HG02571 (cell line): ENCODE results near the gene STK32B.
"Not testable (repeated sequence)": the region's sequence is repeated elsewhere in the genome, so short reads cannot be mapped to it uniquely, and the experiment has no call there.

Source experiments
- ATAC-seq: cut with Tn5 transposase; IDR thresholded peaks from one replicate; pipeline ENCODE4 v1.9.1; 2021; ENCODE audit warnings: mild to moderate bottlenecking, moderate library complexity; ENCODE audit not compliant: unreplicated experiment

Gene STK32B

DNA sequence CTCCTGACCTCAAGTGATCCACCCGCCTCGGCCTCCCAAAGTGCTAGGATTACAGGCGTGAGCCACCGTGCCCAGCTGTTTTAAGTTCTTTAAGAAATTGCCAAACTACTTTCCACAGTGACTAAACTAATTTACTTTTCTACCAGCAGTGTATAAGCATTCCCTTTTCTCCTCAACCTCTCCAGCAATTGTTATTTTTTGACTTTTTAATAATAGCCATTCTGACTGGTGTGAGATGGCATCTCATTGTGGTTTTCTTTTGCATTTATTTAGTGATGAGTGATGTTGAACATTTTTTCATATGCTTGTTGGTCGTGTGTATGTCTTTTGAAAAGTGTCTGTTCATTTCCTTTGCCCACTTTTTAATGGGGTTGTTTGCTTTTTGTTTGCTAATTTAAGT is 199.3 kb downstream of the STK32B start:
- ATAC-seq: not testable (repeated sequence)

DNA sequence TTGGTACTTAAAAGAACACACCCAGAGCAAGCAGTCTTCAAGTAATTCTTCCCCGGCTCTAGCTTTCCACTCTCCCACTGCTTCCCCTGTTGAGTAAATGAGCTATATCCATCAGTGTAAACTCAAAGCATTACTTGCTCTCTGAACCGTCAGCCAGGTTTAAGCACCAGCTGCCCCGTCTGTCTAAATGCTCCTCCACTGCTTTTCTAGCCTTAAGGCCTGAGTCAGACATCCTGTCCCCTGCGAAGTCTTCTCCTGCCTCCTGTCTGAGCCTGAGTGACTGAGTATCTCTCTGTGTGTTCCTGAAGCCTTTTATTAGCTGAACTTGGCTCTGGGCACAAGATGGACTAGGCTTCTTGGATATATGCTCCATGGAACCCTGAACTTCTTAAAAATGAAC is 205.1 kb downstream of the STK32B start:
- ATAC-seq: no peak

DNA sequence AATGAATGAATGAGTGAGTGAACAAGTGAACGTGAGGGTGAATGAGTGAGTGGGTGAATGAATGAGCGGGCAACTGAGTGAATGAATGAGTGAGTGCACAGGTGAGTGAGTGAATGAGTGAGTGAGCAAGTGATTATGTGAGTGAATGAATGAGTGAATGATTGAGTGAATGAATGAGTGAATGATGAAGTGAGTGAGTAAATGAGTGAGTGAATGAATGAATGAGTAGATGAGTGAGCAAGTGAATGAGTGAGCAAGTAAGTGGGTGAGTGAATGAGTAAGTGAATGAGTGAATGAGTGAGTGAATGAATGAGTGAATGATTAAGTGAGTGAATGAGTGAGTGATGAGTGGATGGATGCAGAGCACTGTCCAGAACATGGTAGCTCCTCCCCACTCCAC is 205.8 kb downstream of the STK32B start:
- ATAC-seq: no peak

DNA sequence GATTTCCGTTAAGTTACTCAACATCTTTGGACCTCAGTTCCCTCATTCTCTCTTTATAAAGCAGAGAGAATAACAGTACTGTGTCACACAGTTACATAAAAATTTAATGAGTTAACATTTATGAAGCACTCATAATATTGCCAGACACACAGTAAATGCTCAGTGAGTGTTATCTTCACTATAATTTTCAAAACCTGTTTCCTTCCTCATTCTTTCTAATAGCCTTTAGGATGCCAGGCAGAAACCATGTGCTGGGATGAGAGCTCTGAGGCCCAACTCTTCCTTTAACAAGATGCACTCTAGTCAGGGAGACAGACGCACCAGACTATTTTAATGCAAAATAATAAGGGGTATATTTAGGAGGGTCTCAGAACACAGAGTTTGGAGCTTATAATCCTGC is 208.2 kb downstream of the STK32B start:
- no peak for ATAC-seq

DNA sequence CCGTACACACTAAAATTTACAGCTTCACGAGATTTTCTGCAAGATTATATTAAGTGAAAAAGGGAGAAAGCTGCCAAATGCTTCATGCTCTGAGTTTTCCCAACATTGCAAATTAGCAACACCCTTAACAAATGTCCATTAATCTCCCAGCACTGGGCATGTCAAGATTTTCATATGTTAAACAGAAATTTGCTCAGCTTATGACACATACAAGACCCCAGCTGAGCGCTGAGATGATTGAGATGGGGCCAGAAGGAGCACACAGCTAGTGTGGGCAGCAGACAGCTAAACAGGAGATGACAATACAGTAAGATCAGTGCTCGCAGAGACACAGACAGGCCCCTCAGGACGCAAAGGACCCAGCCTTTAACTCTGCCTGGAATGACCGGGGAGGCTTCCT is 208.8 kb downstream of the STK32B start:
- ATAC-seq: no peak

DNA sequence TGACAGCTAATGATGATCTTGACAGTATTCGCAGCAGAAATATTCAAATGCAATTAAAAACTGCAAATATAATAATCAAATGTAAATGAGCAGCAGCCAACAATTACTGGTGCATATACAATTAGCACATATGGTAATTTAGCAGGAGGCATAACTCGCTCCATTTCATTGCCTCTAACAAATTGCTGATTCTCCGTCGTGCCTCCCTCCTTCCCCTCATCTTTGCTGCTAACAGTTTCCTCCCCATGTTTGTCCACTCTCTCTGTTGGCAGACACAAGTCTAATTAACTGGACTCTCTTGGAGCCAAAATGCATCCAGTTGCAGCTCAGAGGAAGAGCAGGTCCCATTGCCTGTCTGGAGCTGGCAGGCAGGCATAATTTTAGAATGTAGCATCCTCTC is 210.6 kb downstream of the STK32B start:
- ATAC-seq: no peak

DNA sequence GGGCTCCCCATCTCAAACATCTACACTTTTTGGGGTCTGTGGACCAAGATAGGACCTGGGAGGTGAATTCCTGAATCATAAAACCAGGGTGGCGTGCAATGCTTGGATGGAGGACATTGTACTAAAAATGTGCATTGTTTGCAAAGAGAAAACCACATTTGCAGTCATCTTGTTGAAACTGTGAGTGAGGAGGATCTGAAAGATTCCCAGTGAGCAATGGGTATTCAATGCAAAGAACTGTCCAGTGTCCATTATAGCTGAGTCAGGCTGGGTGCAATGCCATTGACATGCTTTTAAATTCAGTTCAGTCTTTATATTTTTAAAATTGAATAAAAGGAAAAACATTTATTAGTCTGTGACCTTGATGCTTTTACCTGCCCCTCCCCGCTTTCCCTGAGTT is 215.7 kb downstream of the STK32B start:
- no peak for ATAC-seq

DNA sequence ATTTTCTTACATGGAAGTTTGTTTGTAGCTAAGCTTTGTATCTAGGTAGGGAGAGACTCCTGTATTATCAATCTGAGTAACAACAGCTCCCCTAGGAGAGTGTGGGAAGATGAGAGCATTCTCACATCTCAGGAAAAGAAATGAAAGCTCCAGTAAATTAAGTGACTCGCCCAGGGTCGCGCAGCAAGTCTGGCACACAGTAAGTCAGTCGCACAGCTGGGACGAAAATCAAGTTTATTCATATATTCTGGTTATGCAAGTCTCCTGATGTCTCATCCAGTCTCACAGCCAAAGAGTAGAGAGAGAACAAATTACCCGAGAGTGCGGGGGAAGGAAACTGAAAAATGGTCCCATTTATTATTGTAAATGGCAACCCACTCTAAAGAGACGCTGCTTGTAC is 216.1 kb downstream of the STK32B start:
- ATAC-seq: no peak

DNA sequence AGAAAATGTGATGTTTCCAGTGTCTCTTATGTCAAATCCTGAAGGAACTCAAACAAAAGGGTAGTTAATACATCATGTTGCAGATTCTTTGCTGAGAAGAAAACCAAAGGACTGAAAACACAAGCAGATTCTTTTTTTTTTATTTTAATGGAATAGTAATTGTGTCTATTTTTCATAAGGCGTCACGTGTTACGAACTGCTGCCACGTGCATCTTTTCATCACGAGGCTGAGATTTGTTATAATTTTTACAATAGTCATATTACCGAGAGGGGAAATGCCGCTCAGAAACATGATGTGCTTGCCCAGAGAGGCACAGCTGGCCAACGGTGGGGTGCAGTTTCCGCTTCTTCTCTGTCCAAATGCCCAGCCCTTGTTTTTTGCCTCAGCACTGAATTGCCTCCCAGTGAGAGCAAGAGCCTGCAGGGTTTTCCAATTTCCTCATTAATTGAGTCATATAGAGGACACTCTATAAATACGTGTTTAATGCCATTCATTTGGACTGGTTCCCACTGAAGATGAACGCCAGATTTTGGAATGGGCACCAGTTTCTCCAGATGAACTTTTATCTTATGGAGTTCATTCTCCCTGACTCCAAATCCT is 225.3 kb downstream of the STK32B start:
- ATAC-seq: no peak

DNA sequence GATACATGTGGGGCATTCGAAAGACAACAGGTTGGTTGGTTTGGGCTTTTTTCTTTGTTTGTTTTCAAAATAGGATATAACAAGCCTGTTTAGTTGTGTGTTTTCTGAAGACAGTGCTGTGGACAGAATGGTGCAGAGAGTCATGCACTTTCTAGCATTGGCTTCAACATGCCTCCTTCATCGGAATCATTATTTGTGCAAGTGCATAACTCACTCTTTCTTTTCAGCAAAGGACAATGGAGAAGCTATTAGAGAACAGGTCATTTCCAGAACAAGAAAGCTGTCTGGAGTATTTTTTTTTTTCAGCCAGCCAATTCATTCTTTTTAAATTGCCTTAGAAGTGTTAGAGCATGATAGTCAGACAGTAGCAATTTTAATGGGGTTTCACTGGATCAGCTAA is 225.8 kb downstream of the STK32B start:
- no peak for ATAC-seq

DNA sequence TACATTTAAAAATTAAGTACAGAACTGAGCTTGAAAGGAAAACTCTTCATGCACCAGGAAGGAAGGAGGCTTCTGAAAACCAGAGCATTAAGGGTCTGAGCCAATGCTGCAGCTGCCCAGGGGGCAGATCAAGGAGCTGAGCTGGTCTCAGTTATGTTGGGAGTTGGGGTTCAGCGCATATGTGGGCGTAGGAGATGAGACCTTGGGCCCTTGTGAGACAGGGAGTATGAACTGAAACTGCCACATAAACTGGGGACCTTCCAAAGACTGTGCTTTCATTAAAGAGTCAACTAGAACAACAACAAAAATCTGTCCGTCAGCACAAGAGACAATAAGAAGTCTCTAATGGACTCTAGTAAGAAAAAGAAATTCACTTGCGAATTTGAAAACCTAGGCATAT is 226.9 kb downstream of the STK32B start:
- ATAC-seq: no peak

DNA sequence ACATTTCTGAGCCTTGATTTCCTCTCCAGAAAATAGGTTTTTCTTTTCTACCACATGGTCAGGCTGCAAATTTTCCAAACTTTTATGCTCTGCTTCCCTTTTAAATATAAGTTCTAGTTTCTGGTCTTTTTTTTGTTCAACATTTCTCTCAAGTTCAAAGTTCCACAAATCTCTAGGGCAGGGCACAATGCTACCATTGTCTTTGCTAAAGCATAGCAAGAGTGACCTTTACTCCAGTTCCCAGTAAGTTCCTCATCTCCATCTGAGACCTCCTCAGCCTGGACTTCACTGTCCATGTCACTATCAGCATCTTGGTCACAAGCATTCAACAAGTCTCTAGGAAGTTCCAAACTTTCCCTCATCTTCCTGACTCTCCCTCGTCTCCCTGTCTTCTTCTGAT is 228.8 kb downstream of the STK32B start:
- ATAC-seq: not testable (repeated sequence)

DNA sequence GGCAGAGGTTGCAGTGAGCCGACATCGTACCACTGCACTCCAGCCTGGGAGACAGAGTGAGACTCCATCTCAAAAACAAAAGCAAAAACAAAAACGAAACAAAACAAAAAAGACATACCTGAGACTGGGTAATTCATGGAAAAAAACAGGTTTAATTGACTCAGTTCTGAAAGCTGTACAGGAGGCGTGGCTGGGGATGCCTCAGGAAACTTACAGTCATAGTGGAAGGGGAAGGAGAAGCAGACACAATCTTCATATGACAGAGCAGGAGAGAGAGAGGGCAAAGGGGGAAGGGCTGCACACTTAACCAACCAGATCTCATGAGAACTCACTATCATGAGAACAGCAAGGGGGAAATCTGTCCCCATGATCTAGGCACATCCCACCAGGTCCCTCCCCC is 229.5 kb downstream of the STK32B start:
- ATAC-seq: no peak

DNA sequence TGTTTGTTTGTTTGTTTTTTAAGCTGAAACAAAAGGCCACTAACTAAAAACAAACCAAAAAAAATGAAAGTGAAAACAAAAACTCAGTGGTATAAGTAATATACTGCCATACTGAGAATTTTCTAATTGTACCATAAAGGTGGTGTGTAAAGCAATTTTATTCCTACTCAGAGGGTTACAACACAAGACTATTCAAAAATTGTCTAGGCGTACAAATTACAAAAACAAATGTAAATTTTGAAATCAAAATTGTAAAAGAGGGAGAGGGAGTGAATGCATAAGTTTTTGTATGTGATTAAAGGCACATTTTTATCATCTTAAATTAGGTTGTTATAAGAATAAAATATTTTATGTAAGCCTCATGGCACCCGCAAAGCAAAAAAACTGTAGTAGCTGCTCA is 232.6 kb downstream of the STK32B start:
- ATAC-seq: no peak

DNA sequence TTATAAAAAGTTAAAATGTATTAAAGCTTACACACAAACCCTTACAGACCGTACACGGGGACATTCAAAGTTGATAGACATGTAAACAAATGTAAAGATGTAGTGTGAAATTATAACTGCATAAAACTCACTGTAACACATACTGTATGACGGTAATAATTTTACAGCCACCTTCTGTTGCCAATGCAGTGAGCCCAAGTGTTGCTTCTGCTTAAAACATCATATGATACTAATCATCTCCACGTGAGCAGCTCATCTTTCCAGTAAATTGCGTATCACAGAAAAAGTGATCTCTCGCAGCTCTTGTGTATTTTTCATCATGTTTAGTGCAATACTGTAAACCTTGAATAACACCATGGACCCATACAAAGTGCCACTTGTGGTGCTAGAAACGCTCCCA is 233.2 kb downstream of the STK32B start:
- ATAC-seq: no peak

DNA sequence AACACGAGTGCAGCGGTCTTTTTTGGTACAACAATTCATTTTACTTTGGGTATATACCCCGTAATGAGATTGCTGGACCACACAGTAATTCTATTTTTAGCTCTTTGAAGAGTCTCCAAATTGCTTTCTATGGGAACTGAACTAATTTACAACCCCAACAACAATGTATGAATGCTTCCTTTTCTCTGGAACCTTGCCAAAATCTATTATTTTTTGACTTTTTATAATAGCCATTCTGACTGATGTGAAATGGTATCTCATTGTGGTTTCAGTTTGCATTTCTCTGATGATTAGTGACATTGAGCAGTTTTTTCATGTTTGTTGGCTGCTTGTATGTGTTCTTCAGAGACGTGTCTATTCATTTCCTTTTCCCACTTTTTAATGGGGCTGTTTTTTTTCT is 240.8 kb downstream of the STK32B start:
- ATAC-seq: no peak

DNA sequence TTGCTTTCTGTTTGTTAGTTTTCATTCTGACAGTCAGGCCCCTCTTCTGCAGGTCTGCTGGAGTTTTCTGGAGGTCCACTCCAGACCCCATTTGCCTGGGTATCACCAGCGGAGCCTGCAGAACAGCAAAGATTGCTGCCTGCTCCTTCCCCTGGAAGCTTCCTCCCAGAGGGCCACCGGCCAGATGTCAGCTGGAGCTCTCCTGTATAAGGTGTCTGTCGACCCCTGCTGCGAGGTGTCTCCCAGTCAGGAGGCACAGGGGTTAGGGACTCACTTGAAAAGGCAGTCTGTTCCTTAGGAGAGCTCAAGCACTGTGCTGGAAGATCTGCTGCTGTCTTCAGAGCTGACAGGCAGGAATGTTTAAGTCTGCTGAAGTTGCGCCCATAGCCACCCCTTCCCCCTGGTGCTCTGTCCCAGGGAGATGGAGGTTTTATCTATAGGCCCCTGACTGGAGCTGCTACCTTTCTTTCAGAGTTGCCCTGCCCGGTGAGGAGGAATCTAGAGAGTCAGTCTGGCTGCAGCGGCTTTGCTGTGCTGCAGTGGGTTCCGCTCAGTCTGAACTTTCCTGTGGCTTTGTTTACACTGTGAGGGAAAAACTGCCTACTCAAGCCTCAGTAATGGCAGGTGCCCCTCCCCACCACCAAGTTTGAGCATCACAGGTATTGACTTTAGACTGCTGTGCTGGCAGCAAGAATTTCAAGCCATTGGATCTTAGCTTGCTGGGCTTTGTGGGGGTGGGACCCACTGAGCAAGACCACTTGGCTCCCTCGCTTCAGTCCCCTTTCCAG is 246.9 kb downstream of the STK32B start:
- ATAC-seq: not testable (repeated sequence)

DNA sequence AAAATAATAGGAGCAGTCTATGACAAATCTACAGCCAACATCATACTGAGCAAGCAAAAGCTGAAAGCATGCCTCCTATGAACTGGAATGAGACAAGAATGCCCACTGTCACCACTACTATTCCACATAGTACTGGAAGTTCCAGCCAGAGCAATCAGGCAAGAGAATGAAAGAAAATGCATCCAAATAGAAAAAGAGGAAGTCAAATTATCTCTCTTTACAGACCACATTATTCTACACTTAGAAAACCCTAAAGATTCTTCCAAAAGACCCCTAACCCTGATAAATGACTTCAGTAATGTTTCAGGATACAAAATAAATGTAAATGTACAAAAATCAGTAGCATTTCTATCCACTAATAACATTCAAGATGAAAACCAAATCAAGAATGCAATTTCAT is 249.0 kb downstream of the STK32B start:
- no peak for ATAC-seq

DNA sequence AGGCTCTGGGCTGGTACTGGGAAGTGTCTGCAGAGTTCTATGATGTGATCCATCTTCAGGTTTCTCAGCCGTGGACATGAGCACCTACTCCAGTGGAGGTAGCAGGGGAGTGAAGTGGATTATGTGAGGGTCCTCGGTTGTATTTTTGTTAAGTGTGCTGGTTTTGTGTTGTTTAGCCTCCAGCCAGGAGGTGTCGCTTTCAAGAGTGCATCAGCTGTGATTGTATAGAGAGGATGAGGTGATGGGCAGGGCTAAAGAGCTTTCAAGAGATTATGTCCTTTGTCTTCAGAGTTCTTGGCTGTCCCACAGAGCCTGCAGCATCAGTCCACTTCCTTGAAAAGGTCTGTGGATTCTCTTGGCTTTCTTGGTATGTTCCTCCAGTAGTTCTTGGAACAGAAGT is 256.6 kb downstream of the STK32B start:
- no peak for ATAC-seq

DNA sequence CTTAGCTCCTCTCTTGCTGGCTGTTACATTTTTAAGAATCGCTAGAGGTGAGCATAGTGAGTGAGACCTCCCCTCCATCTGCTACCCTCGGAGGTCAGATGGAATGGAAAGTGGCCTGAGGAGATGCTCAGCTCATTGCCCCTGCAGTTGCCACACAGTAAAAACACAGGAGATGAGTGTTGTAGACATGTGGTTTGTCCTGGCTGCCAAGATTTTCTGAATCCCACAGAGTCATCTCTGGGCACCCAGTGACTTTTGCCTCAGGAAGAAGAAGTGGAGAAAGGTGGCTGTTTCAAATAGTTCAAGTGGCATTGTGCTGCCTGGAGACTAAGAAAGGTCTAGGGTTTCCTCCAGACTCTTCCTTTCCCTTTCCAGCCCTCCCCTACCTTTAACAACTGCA is 271.0 kb downstream of the STK32B start:
- ATAC-seq: no peak

DNA sequence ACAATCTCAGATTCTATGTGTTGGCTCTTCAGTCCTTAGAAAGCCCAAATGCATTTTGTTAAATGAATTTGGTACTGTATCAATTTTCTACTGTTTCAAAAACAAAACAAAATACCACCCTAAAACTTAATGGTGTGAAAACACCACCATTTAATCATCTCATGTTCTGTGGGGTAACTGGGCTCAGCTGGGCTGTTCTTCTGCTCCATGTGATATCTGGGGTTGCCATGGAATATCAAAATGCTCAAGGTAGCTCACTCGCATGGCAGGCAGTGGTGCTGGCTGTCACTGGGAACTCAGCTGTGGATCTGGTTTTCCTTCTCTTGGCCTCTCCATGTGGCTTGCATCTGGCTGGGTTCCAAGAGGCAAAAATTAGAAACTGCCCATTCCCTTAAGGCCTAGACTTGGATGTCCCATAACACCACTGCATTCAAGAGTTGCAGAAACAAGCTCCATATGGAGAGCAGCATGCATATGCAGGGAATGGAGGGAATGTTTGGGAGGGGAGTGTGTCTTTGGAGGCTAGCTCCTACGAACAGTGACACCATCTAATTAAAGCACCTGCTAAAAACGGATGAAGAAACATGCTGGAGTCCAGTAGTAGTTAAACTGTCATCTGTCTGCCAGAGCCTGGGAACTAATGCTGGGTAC is 279.2 kb downstream of the STK32B start:
- no peak for ATAC-seq

DNA sequence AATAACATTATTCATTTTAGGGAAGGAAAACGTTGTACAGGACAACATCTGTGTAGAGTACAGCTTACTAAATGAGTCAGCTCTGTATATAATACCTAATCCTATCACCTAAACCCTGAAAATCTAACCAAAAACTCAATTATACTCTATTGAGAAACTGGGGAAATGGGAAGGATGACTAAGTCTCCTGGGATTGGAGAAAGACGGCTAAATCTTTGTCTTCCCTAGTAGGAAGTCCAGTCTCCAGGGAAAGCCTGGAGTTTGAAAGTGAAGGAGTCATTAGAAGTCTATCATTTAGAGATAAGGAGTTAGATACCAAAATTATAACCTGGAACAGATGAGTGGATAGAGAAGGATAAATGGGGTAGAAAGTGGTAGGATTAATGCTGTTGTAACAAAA is 286.5 kb downstream of the STK32B start:
- ATAC-seq: no peak
